ENCODE measurements around the gene ICAM2.
A peak's percentile ranks its signal among the peaks of the same experiment; 100 is the strongest.
"Not testable (repeated sequence)": the region's sequence is repeated elsewhere in the genome, so short reads cannot be mapped to it uniquely, and the experiment has no call there.

Gene ICAM2

DNA sequence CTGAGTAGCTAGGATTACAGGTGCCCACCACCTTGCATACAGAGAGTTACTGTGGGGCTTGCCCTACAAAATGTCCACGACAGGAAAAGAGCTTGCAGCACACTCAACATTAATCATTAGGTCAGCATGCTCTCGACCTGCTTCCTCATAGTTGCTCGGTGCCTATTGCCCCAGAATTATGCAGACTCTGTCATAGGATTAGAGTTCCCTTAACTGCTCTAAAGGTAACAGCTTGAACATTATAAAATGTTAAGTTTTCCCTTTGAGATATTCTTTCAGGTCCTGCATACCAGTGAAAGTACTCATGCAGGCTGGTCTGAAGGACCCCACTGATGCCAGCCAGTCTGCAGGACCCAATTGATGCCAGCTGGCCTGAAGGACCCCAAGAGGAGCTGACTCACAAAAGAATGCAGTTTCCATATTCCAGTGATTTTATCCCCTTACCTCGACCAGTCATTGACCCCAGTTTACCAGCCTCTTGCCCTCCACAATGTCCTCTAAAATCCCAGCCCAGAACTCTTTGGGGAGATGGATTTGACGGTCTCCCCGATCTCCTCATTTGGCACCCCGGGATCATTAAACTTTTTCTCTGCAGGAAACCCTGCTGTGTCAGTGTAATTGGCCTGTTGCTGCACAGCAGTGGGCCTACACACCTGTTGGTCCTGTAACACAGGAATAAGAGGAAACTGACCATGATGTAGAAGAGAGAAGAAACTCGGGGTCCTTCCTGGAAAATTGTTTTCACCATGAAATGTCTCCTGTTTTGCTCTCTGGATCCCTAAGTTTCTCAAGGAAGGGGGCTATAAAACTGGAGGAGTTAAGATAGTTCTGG lies 10.6 kb downstream of the ICAM2 start:
- DNase-seq: no peak

DNA sequence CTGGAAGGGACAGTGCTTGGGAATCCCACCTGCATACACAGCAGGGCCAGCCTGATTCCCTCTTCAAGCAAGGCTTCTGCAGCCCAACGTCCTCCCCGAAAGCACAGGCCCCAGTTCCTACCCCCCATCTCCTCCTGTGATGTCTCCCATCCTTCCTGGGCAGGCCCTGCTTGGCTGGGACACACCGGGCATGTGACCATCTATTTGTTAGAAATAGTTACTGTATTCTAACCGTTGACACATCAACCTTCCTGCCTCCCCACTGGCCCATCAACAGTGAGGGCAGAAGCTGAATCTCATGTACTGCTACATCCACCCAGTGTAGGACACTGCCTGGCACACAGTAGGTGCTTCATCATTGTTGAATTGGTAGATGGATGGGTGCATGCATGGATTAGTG lies 11.6 kb downstream of the ICAM2 start:
- DNase-seq: no peak

- DNase-seq: no peak
Observed at GRCh38 chr17:64008346-64008745, 12.1 kb downstream of the ICAM2 start.

- no peak for DNase-seq
Observed at GRCh38 chr17:64007838-64008282, 12.6 kb downstream of the ICAM2 start.

DNA sequence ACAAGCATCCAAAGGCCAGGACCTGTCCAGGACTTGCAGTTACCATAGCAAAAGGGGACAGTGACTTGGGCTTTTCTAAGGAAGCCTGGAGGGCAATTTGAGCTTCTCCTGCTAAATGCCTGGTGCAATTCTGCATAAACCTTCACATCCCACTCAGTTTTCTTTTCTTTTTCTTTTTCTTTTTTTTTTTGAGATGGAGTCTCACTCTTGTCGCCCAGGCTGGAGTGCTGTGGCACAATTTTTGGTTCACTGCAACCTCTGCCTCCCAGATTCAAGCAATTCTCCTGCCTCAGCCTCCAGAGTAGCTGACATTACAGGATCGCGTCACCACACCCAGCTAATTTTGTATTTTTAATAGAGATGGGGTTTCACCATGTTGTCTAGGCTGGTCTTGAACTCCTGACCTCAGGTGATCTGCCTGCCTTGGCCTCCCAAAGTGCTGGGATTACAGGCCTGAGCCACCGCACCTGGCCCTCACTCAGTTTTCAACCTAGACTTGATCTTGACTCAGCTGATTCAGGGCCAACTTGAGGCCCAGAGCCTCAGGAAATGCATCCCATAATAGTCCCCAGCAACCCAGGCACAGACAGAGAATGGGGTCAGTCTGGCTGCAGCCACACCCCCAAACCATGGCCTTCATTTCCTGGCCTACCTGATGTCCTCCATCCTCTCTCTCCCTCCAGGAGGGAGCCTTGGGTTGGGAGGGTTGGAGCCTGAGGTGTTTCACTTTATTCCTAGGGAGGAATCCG lies 13.2 kb downstream of the ICAM2 start:
- not testable (repeated sequence) for DNase-seq

- DNase-seq: no peak
Observed at GRCh38 chr17:64006361-64007088, 13.9 kb downstream of the ICAM2 start.

DNA sequence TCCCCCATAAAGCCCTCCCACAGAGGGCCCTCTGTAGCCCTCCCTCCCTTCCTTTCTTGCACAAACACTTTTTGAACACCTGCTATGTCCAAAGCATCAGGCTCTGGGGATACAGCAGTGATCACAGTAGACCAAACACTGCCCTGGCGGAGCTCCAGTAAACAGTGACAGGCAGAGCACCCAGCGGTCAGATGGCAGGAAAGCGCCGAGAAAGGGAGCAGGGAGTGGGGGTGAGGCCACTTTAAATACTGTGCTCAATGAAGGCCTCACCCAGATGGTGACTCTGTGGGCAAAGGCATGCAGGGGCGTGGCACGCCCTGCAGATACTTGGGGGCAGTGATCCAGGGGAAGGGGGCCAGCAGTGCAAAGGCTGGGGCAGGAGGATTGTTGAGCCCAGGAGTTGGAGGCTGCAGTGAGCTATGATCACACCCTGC lies 14.7 kb downstream of the ICAM2 start:
- DNase-seq: no peak

GRCh38 chr17:64004903-64005733 lies 15.3 kb downstream of the ICAM2 start:
- DNase-seq: no peak

GRCh38 chr17:64004218-64004770 lies 16.1 kb downstream of the ICAM2 start:
- DNase-seq: no peak

- DNase-seq: no peak
Observed at GRCh38 chr17:64003526-64004121, 16.8 kb downstream of the ICAM2 start.

- DNase-seq: no peak
Observed at GRCh38 chr17:64002658-64003525, 17.5 kb downstream of the ICAM2 start.

GRCh38 chr17:64001763-64002529 lies 18.5 kb downstream of the ICAM2 start:
- no peak for DNase-seq

- DNase-seq: no peak
Observed at GRCh38 chr17:64001091-64001579, 19.3 kb downstream of the ICAM2 start.

GRCh38 chr17:63999680-64000531 lies 20.5 kb downstream of the ICAM2 start:
- DNase-seq: no peak

DNA sequence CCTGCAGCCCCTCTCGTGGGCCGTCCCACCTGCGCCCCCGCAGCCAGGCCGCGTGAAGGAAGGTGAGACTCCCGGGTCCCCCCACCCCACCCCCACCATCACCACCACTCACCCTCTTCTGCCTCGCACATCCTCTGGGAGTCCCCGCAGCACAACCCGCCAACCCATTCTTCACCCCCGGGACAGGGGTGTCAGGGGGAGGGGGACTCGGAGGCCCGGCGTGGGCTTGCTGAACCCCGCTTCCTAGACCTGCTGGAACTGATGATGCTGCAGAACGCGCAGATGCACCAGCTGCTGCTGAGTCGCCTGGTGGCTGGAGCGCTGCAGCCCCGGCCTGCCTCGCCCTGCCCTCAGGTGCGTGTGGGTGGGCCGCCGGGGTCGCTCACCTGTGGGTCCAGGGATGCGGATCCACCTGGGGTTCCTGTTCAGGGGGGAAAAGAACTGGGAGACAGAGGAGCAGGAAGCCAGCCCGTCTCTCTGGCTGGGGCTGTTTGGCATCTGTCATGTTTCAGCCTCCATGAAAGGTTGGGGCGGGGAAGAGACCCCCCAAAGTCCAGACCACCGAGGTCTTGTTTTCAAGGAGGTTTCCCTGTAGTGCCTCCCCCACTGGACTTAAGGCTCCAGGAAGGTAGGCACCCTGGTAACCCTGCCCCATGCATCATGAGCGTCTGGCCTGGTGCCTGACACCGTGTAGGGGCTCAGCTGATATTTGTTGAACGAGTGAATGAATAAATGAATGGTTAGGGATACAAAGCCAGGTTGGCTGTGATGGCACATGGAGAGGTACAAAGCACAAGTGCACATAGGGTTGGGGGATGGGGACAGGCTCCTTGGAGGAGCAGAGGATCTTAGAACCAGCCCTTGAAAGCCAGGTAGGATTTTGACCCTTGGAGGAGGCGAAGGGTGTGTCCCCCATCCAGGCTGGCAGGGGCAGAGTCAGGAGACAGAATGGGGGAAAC lies 21.4 kb downstream of the ICAM2 start:
- no peak for DNase-seq

DNA sequence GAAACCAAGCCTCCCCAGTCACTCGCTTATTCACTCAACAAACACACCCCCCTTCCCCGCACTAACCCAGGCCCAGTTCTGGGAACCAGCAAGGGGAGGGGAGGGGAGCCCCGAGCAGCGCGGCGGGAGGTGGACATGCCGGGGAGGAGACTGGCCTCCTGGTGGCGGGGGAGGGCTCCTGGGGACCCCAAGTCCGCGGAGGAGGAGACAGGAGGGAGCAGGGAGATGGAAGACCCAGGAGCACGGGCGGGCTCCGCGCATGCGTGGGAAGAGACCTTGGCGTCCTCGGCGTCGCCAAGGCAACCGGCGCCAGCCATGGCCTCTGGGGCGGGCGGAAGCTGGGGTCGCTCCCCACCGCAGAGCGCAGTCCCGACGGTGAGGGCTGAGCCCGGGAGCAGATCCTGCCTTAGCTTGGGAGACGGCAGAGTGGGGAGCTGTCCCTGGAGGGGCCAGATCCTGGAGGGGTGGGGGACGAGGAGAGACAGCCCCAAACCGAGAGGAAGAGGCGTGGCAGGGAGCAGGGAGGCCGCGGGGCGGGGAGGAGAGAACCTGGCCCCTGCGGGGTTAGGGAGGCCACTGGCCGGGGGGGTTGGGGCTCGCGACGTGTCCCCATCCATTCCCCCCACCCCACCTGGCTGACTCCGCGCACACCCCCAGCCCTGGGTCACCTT lies 22.2 kb downstream of the ICAM2 start, which contains the start of gene PRR29:
PRR29 (plus strand) TSS at position 302 of the 671 bp plus-strand sequence; CDS start at position 316, 14 bp downstream.
- peak; percentile 74 for DNase-seq

Data from right kidney (tissue), 1 donor.